ENCODE measurements around the gene SP140. TPM values are rescaled to one million over a fixed set of nuclear protein-coding genes. Genes with fewer than 3 reads are reported as not detected.
"Not testable (repeated sequence)": the region's sequence is repeated elsewhere in the genome, so short reads cannot be mapped to it uniquely, and the experiment has no call there.

SP140 gene
- total and polyA plus RNA-seq, 7 experiments from 2014 or later: 11.3 to 120 (median 40.6) TPM

GRCh38 chr2:230306474-230306873 lies 80.9 kb downstream of the SP140 start:
- Histone ChIP-seq H3K36me3 (ENCODE audit: control insufficient read depth in 2 of 3, insufficient read depth in 3 of 3, low read length in 3 of 3) (peaks cover 0 to 19% (median 0%) of the 10 kb centered on the region in 3 experiments), H3K9me3 (ENCODE audit: control insufficient read depth in 2 of 3, low read length in 3 of 3) (no peaks in the 10 kb centered on the region), H3K4me1 (ENCODE audit: control insufficient read depth in 2 of 2, insufficient read depth in 2 of 2, low read length in 2 of 2) (no peaks in the 10 kb centered on the region), H3K27me3 (ENCODE audit: control insufficient read depth in 2 of 2, insufficient read depth in 2 of 2, low read length in 2 of 2) (no peaks in the 10 kb centered on the region), H3K4me3 (ENCODE audit: low read length) (no peak overlapping the region), H3K27ac (ENCODE audit: low read depth, low read length) (no peak overlapping the region)
- DNase-seq: no peak
- Mint-ChIP-seq H3K36me3 (peaks cover 10 to 52% (median 35%) of the 10 kb centered on the region in 5 donors), H3K4me3 (no peak overlapping the region), H3K4me1 (peaks cover 2 to 26% (median 12%) of the 10 kb centered on the region in 7 donors), H3K27ac (no peak overlapping the region), H3K9me3 (peaks cover 0 to 26% (median 12%) of the 10 kb centered on the region in 11 donors), H3K27me3 (no peaks in the 10 kb centered on the region)
- no peak for ATAC-seq
- ChIA-PET CTCF (no interaction called here), POLR2A (interaction anchor here (1.7 kb wide), 1 partner anchor 21 kb away, joined by 5 read pairs; the partner anchor contains the start of gene SP140L)
- intact Hi-C loops (cut with micrococcal nuclease): no loop called here

GRCh38 chr2:230307485-230307884 lies 81.9 kb downstream of the SP140 start:
- POLR2A ChIA-PET: interaction anchor here (1.7 kb wide), 1 partner anchor 20 kb away, joined by 5 read pairs; the partner anchor contains the start of gene SP140L
- H3K4me1 ChIP-seq (ENCODE audit: control insufficient read depth in 2 of 2, insufficient read depth in 2 of 2, low read length in 2 of 2): no peaks in the 10 kb centered on the region
- H3K27ac ChIP-seq (ENCODE audit: low read depth, low read length): no peak overlapping the region
- H3K27me3 ChIP-seq (ENCODE audit: control insufficient read depth in 2 of 2, insufficient read depth in 2 of 2, low read length in 2 of 2): no peaks in the 10 kb centered on the region
- peaks cover 0 to 20% (median 0%) of the 10 kb centered on the region in 3 experiments for H3K36me3 ChIP-seq (ENCODE audit: control insufficient read depth in 2 of 3, insufficient read depth in 3 of 3, low read length in 3 of 3)
- H3K36me3 Mint-ChIP-seq: peaks cover 10 to 52% (median 39%) of the 10 kb centered on the region in 5 donors
- H3K9me3 ChIP-seq (ENCODE audit: control insufficient read depth in 2 of 3, low read length in 3 of 3): no peaks in the 10 kb centered on the region
- H3K27me3 Mint-ChIP-seq: no peaks in the 10 kb centered on the region
- H3K27ac Mint-ChIP-seq: no peak overlapping the region
- ATAC-seq: no peak
- H3K4me3 Mint-ChIP-seq: no peak overlapping the region
- no peak for DNase-seq
- H3K9me3 Mint-ChIP-seq: peaks cover 0 to 20% (median 12%) of the 10 kb centered on the region in 11 donors
- peaks cover 2 to 22% (median 14%) of the 10 kb centered on the region in 7 donors for H3K4me1 Mint-ChIP-seq
- CTCF ChIA-PET: interaction anchor here (0.9 kb wide), 1 partner anchor 9 kb away, joined by 3 read pairs; no protein-coding TSS in a partner anchor
- H3K4me3 ChIP-seq (ENCODE audit: low read length): no peak overlapping the region
- intact Hi-C loops (cut with micrococcal nuclease): no loop called here

GRCh38 chr2:230308402-230309000 lies 83.0 kb downstream of the SP140 start:
- ChIA-PET POLR2A (no interaction called here), CTCF (no interaction called here)
- Mint-ChIP-seq H3K4me3 (no peak overlapping the region), H3K27me3 (no peaks in the 10 kb centered on the region), H3K27ac (peak overlapping the region in 2 of 9 donors; percentile 18 to 70), H3K4me1 (peaks cover 2 to 24% (median 17%) of the 10 kb centered on the region in 7 donors), H3K36me3 (peaks cover 16 to 51% (median 46%) of the 10 kb centered on the region in 5 donors), H3K9me3 (peaks cover 0 to 11% (median 5%) of the 10 kb centered on the region in 11 donors)
- intact Hi-C loops (cut with micrococcal nuclease): no loop called here
- Histone ChIP-seq H3K27ac (ENCODE audit: low read depth, low read length) (no peak overlapping the region), H3K9me3 (ENCODE audit: control insufficient read depth in 2 of 3, low read length in 3 of 3) (no peaks in the 10 kb centered on the region), H3K36me3 (ENCODE audit: control insufficient read depth in 2 of 3, insufficient read depth in 3 of 3, low read length in 3 of 3) (peaks cover 0 to 29% (median 5%) of the 10 kb centered on the region in 3 experiments), H3K4me3 (ENCODE audit: low read length) (no peak overlapping the region), H3K27me3 (ENCODE audit: control insufficient read depth in 2 of 2, insufficient read depth in 2 of 2, low read length in 2 of 2) (no peaks in the 10 kb centered on the region), H3K4me1 (ENCODE audit: control insufficient read depth in 2 of 2, insufficient read depth in 2 of 2, low read length in 2 of 2) (no peaks in the 10 kb centered on the region)
- DNase-seq: no peak
- ATAC-seq: no peak

- peaks cover 7 to 43% (median 26%) of the 10 kb centered on the region in 7 donors for H3K4me1 Mint-ChIP-seq
- H3K27ac ChIP-seq (ENCODE audit: low read depth, low read length); H3K9me3 ChIP-seq (ENCODE audit: control insufficient read depth in 2 of 3, low read length in 3 of 3); H3K4me1 ChIP-seq (ENCODE audit: control insufficient read depth in 2 of 2, insufficient read depth in 2 of 2, low read length in 2 of 2); intact Hi-C loops (cut with micrococcal nuclease); DNase-seq; H3K27me3 Mint-ChIP-seq; ATAC-seq; POLR2A ChIA-PET; H3K4me3 ChIP-seq (ENCODE audit: low read length); H3K9me3 Mint-ChIP-seq; H3K4me3 Mint-ChIP-seq; H3K27me3 ChIP-seq (ENCODE audit: control insufficient read depth in 2 of 2, insufficient read depth in 2 of 2, low read length in 2 of 2); CTCF ChIA-PET; H3K27ac Mint-ChIP-seq: not testable (repeated sequence)
- H3K36me3 ChIP-seq (ENCODE audit: control insufficient read depth in 2 of 3, insufficient read depth in 3 of 3, low read length in 3 of 3): peaks cover 0 to 30% (median 5%) of the 10 kb centered on the region in 3 experiments
- peaks cover 21 to 56% (median 36%) of the 10 kb centered on the region in 5 donors for H3K36me3 Mint-ChIP-seq
Observed at GRCh38 chr2:230310792-230311191, 85.3 kb downstream of the SP140 start.

- H3K4me3 ChIP-seq (ENCODE audit: low read length); H3K9me3 ChIP-seq (ENCODE audit: control insufficient read depth in 2 of 3, low read length in 3 of 3); H3K9me3 Mint-ChIP-seq; intact Hi-C loops (cut with micrococcal nuclease); CTCF ChIA-PET; H3K4me1 ChIP-seq (ENCODE audit: control insufficient read depth in 2 of 2, insufficient read depth in 2 of 2, low read length in 2 of 2); POLR2A ChIA-PET; H3K27me3 ChIP-seq (ENCODE audit: control insufficient read depth in 2 of 2, insufficient read depth in 2 of 2, low read length in 2 of 2); H3K27me3 Mint-ChIP-seq; DNase-seq; H3K27ac ChIP-seq (ENCODE audit: low read depth, low read length); ATAC-seq; H3K4me3 Mint-ChIP-seq; H3K27ac Mint-ChIP-seq: not testable (repeated sequence)
- peaks cover 9 to 51% (median 34%) of the 10 kb centered on the region in 7 donors for H3K4me1 Mint-ChIP-seq
- peaks cover 21 to 62% (median 36%) of the 10 kb centered on the region in 5 donors for H3K36me3 Mint-ChIP-seq
- H3K36me3 ChIP-seq (ENCODE audit: control insufficient read depth in 2 of 3, insufficient read depth in 3 of 3, low read length in 3 of 3): peaks cover 0 to 28% (median 5%) of the 10 kb centered on the region in 3 experiments
Observed at GRCh38 chr2:230311634-230312033, 86.1 kb downstream of the SP140 start.

- Mint-ChIP-seq H3K4me1 (peaks cover 11 to 61% (median 44%) of the 10 kb centered on the region in 7 donors), H3K27me3 (no peaks in the 10 kb centered on the region), H3K27ac (peak overlapping the region in 2 of 9 donors; percentile 38 to 90), H3K4me3 (no peak overlapping the region), H3K9me3 (peaks cover 0 to 8% (median 0%) of the 10 kb centered on the region in 11 donors), H3K36me3 (peaks cover 21 to 60% (median 33%) of the 10 kb centered on the region in 5 donors)
- POLR2A ChIA-PET: no interaction called here
- DNase-seq (no peak), ATAC-seq (no peak)
- peaks cover 0 to 27% (median 5%) of the 10 kb centered on the region in 3 experiments for H3K36me3 ChIP-seq (ENCODE audit: control insufficient read depth in 2 of 3, insufficient read depth in 3 of 3, low read length in 3 of 3)
- no peaks in the 10 kb centered on the region for H3K9me3 ChIP-seq (ENCODE audit: control insufficient read depth in 2 of 3, low read length in 3 of 3)
- peaks cover 9 to 18% of the 10 kb centered on the region in 2 donors for H3K4me1 ChIP-seq (ENCODE audit: control insufficient read depth in 2 of 2, insufficient read depth in 2 of 2, low read length in 2 of 2)
- intact Hi-C loops (cut with micrococcal nuclease): no loop called here
- no peak overlapping the region for H3K27ac ChIP-seq (ENCODE audit: low read depth, low read length)
- CTCF ChIA-PET: no interaction called here
- no peaks in the 10 kb centered on the region for H3K27me3 ChIP-seq (ENCODE audit: control insufficient read depth in 2 of 2, insufficient read depth in 2 of 2, low read length in 2 of 2)
- no peak overlapping the region for H3K4me3 ChIP-seq (ENCODE audit: low read length)
Observed at GRCh38 chr2:230312638-230313037, 87.1 kb downstream of the SP140 start.
